GM21367 (cell line): Measurements from ENCODE around the gene DGKD.
"Not testable (repeated sequence)": the region's sequence is repeated elsewhere in the genome, so short reads cannot be mapped to it uniquely, and the experiment has no call there.

Experiments
- ATAC-seq: cut with Tn5 transposase; IDR thresholded peaks from one replicate; pipeline ENCODE4 v1.9.1; 2021; ENCODE audit not compliant: unreplicated experiment

DGKD gene

DNA sequence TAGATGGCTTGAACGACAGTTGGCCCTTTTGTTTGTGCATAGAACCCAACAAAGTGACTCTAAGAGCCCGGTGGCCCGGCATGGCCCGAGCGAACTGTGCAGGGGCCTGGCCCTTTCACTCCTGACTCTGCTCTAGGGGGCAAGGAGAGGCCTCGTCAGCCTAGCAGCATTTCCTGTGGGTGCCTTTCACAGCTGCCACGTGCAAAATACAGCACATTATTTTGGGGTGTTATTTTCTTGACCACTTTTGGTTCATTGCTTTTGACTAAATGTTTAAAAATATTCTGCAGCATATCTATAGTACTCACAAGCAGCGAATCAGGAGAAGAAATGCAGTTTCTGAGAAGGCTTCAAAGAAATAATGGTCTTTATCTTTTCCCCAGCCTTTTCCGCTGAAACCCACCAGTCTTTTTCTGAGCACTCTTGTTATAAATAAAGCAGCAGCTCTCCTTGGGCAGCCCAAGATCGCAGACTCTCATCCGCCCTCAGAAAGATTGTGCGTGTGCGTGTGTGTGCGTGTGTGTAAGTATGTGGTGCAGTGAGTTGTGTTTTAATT, 31.3 kb downstream of the DGKD start:
- peak; percentile 53 for ATAC-seq

DNA sequence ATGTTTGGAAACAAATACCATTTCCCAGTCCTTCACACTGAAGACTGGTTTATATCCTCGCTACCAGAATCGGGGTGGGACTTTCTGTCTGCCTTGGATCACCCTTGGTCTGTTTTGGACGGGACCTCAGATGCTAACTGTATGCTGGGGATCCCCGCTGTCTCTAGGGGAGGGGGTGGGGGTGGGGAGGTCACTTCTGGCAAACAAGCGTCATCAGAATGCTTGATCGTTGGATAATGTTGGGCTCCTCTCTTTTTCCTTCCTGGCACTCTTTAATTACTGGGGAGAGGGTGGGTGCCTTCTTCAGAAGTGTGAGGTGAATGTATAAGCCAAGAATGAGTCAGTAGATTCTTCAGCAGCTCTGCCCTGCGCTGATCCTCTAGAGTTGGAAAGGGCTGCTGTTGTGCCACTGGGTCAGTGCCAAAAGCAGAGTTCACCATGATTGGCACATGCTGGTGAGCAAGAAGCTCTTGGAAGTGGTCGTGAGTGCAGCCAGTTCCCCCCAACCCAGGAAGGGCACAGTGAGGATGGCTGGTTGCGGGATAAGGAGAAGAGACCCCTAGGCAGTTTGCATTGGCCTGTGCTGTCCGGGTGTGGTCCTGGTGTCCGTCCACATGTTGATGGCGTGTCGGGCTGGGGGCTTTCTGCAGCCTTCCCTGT, 32.2 kb downstream of the DGKD start:
- ATAC-seq, result no peak

DNA sequence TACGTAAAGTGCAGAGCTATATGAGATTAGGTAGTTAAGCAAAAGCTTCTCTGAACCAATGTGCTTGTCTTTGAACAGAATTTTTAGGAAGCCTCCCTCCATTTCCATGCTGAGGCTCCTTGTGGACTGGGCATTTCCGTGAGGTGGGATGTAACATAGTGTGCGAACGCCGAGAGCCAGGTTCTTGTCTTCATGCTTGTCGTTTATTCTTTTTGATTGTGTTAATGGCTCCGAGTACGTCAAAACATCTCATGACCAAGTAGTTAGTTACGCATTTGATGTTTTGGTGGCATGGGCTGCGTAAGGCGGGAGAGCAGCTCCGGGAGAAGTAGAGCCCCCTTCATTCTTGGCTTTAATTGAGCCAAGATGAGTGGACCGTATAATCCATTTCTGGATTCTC, 32.9 kb downstream of the DGKD start:
- ATAC-seq, result no peak

DNA sequence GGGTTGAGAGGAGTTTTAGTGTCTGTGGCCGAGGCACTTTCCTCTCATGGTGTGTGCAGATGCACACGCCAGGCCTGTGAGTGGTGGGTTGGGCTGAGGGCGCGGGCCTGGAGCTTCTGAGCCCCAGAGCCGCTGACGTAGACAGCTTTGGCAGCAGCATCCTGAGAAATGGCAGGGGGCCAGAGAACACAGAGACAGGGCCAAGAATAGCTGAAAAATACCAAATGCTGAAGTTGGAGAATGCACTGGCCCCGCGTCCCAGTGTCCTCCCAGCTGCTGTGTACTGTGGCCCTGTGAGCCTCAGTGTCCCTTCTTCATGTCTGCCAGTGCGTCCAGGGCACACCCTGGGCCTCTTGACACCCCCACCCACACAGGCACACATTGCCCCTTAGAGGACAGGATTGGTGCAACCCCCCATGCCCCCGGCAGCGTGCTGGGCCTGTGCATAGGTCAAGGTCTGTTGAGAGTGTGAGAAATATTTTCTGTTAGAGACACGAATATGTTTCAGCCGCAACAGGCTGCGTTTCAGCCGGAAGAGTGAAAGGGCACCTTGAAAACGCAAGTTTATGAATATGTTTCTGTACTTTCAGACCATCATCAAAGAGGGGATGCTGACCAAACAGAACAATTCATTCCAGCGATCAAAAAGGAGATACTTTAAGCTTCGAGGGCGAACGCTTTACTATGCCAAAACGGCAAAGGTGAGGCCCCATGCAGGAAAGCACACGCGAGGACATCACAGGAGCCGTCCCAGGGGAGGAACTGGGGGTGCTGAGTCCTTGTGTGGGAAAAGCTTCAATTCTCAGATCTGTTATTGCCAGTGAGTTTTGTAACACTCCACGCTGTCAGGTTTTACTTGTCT, 33.6 kb downstream of the DGKD start:
- ATAC-seq, result no peak

DNA sequence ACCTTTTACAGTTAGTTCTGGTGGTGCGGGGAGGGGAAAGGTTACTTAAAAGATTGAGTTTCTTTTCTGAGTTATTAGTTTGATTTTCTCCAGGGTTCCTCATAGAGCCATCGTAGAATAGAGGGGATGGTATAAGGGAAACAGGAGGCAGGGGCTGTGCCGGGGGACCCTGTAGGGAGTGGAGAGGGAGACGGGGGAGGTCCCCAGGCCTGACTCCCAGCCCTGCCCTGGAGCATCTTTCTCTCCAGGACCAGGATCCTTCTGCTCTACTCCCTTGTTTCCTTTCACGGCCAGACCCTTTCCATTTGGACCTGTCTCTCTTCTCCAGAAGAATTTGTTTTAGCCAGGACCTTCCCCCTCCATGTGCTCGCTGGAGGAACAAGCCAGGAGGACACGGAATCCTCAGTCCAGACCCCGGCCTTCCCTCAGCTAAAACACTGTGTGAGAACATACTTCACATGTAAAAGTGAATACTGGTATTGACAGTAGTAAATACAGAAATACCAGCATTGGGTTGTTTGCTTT, 35.4 kb downstream of the DGKD start:
- no peak for ATAC-seq

DNA sequence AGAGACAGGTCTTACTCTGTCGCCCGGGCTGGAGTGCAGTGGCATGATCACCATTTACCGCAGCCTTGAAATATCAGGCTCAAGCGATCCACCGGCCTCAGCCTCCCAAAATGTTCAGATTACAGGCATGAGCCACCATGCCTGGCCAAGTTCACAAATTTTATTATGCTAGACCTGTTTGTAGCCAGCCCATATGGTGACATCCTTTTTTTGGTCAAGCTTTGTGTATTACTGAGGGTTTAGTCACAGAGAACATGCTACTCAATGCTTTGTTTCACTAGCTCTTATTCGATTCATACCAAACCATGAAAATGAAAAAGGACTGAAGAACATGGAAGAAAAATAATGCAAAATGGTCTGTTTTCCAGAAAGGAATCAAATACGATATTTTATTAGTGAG, 41.4 kb downstream of the DGKD start:
- no peak for ATAC-seq

DNA sequence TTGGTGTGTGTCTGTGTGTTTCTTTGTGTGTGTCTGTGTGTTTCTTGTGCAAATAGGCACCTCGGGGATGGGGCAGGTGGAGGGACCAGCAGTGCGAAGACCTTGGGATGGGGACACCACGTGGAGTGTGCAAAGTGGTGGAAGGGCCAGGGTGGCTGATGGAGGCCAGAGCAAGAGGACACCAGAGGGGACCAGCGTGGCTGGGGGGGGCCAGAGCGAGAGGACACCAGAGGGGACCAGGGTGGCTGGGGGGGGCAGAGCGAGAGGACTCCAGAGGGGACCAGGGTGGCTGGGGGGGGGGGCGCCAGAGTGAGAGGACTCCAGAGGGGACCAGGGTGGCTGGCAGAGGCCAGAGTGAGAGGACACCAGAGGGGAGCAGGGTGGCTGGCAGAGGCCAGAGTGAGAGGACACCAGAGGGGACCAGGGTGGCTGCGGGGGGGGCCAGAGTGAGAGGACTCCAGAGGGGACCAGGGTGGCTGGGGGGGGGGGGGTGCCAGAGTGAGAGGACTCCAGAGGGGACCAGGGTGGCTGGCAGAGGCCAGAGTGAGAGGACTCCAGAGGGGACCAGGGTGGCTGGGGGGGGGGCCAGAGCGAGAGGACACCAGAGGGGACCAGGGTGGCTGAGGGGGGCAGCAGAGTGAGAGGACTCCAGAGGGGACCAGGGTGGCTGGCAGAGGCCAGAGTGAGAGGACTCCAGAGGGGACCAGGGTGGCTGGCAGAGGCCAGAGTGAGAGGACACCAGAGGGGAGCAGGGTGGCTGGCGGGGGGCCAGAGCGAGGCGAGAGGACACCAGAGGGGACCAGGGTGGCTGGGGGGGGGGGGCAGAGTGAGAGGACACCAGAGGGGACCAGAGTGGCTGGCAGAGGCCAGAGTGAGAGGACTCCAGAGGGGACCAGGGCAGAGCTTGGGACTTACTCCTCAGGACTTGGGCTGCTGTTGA, 42.7 kb downstream of the DGKD start:
- not testable (repeated sequence) for ATAC-seq

DNA sequence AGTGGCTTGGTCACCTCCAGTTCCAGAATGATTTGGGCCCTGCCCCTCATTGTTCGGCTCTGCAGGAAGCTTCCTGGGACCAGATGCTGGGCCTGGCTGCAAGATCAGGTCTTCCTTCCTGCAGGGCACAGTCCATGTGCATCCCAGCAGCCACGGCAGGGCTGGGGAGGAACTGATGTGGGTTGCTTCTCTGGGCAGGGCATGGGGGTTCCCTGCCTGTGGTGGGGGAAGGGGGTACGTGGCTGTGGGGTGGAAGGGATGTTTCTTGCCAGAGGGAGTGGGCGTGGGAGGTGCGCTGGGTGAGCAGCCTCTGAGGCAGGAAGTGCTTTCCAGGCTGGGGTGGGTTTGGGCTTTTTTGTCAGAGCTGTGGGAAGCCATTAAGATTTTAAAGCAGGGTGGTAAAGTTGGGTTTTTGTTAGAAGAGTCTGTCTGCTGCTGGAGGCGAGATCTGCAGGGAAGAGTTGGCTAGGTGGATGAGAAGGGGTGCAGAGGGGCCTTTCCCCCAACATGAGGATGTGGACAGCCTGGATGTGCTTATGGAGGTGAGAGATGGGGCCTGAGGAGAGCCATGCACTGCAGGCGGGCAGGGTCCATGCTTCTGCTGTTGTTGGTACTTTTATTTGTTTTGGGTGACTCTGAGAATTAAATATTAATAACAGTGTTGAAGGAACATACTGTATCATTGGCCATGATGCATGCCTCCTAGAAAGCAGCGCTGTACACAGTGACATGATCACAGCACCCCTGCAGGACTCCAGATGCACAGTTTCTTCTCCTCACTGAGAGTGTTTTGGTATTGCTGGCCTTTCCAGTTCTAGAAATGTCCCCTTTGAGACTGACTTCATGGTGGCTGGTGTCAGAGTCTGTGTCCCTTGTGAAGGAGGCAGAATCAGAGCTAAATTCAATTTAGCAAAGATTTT, 45.3 kb downstream of the DGKD start:
- ATAC-seq, result no peak

DNA sequence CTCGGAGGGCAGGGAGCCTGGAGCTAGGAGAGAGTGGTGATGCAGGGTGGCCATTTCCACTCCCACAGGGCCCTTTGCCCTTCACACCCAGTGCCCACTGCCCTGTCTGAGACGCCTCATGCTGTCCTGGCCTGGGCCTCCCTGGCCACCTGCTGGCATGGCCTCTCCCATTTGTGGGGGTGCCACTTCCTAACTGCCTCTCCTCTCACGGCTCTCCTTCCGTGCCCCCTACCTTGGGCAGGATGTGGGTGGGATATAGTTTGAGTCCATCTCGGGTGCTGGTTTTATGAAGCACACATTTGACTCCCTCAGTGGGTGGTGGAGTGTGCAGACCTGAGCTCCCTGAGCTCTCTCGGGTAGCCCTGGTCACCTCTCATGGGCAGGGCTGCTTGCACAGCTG, 46.0 kb downstream of the DGKD start:
- ATAC-seq, result no peak

DNA sequence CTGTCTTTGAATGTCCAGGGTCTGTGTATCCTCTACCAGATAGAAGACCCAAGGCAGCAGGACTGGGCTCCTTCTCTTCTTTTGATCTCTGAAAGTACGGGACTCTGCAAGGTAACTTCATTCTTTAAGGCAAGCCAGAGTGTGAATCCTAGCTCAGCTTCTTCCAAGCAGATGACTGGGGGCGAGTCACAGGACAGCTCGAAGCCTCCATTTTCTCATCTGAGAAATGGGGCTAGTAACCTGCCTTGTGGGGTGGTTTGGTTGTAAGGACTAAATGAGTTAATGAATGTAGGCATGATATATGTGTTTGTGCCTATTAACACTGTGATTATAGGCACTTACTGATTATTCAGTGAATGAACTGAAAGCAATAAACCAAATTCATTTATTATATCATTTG, 46.7 kb downstream of the DGKD start:
- ATAC-seq, result no peak

DNA sequence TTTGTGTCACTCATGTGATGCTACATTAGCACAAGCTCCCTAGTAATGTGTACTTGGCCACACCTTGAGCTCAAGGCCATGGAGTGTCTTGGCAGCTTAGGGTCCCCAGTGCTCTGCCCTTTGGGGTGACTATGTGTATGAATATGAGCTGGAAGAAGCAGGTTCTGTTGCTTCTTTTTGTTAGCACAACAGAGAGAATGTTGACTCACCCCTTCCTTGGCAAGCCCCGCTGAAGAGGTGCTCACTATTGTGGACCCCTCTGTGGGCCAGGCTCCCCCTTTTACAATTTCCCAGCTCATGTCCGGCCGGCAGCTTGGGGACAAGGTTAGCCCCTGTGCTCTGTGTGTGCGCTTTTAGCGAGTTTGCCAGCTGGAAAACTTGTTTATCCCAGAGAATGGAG, 48.1 kb downstream of the DGKD start:
- ATAC-seq, result no peak

DNA sequence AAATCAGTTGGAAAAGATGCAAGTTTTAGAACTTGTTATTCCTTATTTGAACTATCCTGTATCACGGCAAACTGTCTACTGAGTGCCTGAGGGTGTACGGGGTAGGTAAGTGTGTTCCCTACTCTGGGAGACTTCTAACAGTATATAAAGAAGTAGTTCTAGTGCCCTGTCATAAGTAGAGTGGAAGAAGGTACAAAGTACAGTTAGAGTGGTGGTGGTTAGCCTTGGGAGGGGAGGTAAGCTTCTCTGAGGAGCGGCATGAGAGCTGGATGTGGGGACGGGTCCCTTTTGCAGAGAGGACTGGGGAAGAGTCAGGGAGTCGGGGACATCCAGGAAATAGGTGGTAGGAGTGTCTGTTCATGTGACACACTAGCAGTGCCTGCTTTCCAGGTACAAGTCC, 48.5 kb downstream of the DGKD start:
- ATAC-seq, result no peak

DNA sequence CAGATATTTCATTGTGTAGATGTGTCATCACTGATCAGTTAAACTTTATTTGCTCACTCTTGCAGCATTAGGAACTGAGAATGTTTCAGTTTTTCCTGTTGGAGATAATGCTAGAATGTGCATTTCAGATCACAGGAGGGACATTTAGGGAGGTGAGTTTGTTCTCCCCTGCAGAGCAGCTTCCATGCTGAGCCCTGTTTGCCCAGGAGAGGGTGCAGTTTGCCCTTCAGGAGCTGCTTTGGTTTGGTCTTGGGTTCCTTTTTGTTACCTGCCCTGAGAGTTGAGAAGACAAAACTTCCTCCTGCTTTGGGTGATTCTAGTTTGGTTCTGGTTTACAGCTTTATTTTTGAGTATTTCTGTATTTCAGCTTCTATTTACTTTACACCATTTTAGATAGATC, 49.9 kb downstream of the DGKD start:
- ATAC-seq, result no peak

DNA sequence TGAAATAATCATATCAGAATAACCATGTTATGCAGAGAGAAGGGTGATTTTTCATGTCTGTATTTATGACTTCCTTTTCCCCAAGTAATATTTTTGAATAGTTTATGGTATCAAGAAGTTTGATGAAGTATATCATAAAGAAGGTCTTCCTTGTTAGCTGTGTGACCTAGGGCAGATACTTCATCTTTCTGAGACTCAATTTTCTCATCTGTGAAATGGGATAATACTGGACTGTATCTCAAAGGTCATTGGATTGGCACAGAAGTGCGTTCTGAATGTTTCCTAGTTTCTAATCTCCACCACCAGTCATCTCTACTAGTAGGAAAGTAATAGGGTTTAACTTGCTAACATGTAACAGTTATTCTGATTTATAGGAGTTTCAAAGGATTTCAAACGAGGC, 52.6 kb downstream of the DGKD start:
- no peak for ATAC-seq

DNA sequence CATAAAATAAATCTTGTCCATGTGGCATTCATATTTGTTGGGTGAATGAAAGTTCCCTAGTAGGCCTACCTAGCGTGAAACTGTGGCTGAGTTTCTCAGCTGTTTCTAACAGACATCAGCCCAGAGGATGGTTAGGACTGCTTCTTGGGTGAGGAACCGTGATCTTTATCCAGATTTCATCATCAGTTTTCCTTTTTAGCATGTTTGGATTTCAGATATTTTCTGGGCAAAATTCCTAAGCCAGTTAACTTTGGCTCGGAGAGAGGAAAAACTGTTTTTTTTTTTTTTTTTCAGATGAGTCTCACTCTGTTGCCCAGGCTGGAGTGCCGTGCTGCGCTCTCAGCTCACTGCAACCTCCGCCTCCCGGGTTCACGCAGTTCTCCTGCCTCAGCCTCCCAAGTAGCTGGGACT, 53.5 kb downstream of the DGKD start:
- no peak for ATAC-seq

DNA sequence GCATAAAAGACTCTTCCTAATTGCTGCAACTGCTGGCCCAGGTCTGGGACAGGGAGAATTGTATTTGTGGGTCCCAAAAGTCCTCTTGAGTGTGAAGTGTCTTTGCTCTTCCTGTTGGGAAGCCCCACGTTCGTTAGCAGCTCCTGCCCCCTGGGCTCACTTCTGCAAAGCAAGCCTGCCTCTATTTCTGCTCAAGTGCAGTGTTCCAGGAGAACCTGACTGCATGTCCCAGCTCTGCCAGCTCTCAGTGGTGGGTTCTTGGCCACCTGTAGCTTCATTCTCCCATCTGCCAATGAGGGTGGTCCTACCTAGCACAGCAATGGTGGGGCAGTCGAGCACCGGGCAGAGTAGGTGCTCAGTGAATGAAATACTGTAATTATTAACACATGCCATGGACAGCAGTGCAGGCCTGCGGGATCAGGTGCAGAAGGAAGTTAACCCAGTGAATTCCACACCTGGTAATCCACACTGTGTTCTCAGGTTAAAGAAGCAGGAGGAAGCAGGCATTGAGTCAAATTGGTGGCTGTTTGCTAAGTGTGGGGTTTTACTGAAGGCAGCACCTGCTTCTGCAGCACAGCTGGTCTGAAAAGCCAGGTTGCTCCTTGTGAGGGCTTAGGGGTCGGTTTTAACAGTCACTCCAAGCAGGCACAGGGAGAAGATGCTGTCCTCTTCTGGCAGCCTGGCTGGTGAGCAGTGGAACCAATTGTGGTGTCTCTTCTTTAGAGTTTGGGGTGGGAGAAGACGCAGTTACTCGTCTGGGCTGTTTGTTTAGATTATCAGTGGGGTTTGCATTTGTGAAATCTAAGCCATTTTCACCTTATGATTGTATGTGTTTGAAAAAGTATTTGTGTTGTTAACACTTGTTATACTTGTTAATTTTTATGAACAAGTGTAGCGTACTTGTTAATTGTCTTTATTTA, 54.3 kb downstream of the DGKD start:
- no peak for ATAC-seq

DNA sequence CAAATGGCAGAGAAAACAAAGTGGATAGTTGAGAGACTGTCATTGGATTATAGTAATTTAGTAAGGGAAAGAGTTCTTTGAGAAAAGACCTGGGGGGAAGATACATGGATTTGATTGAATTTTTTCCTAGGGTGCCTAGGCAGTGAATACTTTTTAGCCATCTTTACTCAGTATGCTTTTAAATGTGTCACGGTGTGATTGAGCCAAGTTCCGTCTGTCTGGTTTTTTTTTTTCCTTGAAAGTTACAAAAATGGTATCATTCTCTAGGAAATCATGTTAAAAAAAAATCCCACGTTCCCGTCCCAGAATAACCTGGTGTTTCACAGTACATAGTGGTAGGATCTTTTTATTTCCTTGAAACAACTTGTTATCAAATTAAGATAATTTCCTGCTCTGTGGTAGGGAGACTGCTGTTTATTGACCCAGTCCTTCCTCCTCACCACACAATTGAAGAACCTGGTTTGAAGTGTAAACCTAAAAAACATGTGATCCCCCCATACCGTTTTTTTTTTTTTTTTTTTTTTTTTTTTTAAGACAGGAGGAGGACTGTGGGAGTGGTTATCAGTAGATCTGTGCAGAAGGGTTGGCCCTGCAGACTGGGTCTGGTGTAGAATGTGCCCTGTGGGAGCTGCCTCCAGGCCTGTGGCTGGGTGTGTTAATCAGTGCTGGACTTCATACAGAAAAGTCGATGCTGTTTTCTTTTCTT, 55.1 kb downstream of the DGKD start:
- ATAC-seq, result no peak

DNA sequence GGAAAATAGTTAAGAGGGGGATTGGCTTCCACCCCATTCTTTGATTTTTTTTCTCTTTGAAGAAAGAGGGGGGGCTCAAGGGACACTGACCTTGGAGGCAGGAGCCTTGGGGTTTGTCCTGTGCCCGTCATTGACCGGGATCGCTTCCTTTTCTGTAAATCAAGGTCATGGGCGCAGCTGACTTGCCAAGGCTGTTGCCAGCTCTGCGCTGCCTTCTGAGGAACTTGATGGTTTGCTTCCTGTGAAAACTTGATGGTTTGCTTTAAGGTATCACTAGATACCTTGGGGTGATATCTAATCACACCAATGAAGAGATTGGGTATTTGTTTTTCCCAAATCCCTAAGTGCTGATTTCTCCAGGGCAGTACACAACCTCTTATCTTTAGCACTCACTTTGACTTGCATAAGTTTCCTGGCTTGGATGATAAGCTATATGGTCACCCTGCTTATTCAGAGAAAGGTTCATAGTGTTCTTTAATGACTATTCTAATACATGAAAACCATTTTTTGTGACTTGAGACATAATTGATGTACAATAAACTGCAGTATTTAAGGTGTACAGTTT, 56.0 kb downstream of the DGKD start:
- no peak for ATAC-seq
